Gastrocnemius medialis (tissue), 4 donors: ENCODE data around the gene DRC7.

Experiments used
- POLR2A ChIP-seq, 2 donors: fragments of 450-650 bp; IDR thresholded peaks; one replicate each; pipeline ENCODE4 v1.6.1; 2017; ENCODE audit warnings: antibody characterized with exemption in 2 of 2, mild to moderate bottlenecking in 2 of 2, moderate library complexity in 2 of 2
- TF ChIP-seq, protein P1 (sequence below), 5 experiments: fragments of 450-650 bp in 3 of 5; fragments of 200-600 bp in 2 of 5; sonication (generic) in 2 of 5; IDR thresholded peaks in 4 of 5; conservative IDR thresholded peaks in 1 of 5; 1 replicate in 4 of 5; 2 replicates in 1 of 5; pipeline ENCODE4 v1.5.1; 2016 to 2019; ENCODE audit warnings: antibody characterized with exemption in 5 of 5, mild to moderate bottlenecking in 3 of 5, moderate library complexity in 3 of 5

DNA sequence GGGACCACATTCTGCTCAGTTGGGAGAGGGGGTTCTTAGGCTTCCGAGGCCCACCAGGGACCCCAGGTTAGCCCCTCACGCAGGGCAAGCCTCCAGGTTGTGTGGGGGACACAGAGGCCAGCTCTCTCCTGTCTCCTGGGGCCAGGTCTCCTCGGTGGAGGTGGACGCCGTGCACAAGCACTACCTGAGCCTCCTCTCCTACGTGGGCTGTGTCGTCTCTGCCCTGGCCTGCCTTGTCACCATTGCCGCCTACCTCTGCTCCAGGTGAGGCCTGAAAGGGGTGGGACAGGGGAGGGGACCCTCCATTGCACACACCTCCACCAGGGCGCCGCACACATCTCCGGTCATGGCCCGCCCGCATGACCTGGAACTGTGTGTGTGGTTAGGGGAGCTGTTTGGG, 37.4 kb upstream of the DRC7 start:
- TF ChIP-seq, protein P1, sequence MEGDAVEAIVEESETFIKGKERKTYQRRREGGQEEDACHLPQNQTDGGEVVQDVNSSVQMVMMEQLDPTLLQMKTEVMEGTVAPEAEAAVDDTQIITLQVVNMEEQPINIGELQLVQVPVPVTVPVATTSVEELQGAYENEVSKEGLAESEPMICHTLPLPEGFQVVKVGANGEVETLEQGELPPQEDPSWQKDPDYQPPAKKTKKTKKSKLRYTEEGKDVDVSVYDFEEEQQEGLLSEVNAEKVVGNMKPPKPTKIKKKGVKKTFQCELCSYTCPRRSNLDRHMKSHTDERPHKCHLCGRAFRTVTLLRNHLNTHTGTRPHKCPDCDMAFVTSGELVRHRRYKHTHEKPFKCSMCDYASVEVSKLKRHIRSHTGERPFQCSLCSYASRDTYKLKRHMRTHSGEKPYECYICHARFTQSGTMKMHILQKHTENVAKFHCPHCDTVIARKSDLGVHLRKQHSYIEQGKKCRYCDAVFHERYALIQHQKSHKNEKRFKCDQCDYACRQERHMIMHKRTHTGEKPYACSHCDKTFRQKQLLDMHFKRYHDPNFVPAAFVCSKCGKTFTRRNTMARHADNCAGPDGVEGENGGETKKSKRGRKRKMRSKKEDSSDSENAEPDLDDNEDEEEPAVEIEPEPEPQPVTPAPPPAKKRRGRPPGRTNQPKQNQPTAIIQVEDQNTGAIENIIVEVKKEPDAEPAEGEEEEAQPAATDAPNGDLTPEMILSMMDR (IDR thresholded peaks at IDR 0.05 in 4 of 5, conservative IDR thresholded peaks at IDR 0.05 in 1 of 5) = no peak
- no peak for TF ChIP-seq POLR2A (IDR thresholded peaks at IDR 0.05)
